Measurements from ENCODE around the gene WDR26.
A peak's percentile ranks its signal among the peaks of the same experiment; 100 is the strongest.

The WDR26 gene

DNA sequence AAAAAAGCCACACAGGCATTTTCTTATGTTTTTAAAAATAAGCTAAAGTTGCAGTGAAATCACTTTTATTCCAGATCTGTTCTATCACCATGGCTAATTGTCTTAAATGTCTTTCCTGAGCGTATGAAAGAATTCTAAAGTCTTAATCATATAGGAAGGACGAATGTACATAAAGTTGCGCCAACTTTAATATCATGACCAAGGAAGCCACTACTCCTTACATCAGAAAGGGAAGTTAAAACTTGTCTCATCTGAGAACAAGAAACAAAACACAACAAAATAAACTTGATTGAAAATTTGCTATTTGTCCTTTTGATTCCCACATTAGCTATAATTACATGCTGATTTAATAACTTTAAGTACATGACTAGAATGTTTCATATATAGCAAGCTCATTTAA lies 51.4 kb downstream of the WDR26 start:
- Histone ChIP-seq H3K9me3 (ENCODE audit: control insufficient read depth, low read length) (no peaks in the 10 kb centered on the region), H3K4me3 (ENCODE audit: low read length) (no peak overlapping the region), H3K4me1 (ENCODE audit: control insufficient read depth, insufficient read depth, low read length) (no peaks in the 10 kb centered on the region), H3K27me3 (ENCODE audit: control insufficient read depth, insufficient read depth, low read length) (no peaks in the 10 kb centered on the region), H3K36me3 (ENCODE audit: control insufficient read depth, insufficient read depth, low read length) (peaks cover 5% of the 10 kb centered on the region), H3K9ac (ENCODE audit: low read length) (no peak overlapping the region)

DNA sequence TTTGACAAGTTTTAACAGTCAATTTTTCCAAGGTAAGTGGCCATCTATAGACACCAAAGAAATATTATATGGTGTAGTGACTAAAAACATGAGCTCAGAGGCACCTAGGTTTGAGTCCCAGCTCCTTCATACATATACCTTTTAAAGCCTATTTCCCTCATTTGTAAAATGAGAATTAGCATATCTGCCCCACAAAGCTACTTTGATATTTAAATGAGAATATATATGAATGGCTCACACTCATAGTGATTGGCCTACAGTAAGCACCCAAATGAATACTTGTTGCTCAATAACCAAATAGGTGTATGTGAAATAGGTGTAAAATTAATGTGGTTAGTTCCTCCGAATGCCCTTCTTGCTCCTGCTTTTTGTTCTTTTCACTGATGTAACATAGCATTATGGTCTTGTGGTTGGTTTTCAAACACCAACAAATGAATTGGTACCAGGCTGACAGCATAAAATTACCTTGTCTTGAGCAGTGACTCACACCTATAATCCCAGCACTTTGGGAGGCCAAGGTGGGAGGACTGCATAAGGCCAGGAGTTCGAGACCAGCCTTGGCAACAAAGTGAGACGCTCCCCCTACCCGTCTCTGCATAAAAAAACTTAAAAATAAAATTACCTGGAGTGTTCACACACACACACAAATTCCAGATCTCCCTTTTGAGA lies 52.6 kb downstream of the WDR26 start:
- Histone ChIP-seq H3K9me3 (ENCODE audit: control insufficient read depth, low read length) (no peaks in the 10 kb centered on the region), H3K4me3 (ENCODE audit: low read length) (no peak overlapping the region), H3K27me3 (ENCODE audit: control insufficient read depth, insufficient read depth, low read length) (no peaks in the 10 kb centered on the region), H3K9ac (ENCODE audit: low read length) (no peak overlapping the region), H3K4me1 (ENCODE audit: control insufficient read depth, insufficient read depth, low read length) (no peaks in the 10 kb centered on the region), H3K36me3 (ENCODE audit: control insufficient read depth, insufficient read depth, low read length) (peaks cover 5% of the 10 kb centered on the region)

DNA sequence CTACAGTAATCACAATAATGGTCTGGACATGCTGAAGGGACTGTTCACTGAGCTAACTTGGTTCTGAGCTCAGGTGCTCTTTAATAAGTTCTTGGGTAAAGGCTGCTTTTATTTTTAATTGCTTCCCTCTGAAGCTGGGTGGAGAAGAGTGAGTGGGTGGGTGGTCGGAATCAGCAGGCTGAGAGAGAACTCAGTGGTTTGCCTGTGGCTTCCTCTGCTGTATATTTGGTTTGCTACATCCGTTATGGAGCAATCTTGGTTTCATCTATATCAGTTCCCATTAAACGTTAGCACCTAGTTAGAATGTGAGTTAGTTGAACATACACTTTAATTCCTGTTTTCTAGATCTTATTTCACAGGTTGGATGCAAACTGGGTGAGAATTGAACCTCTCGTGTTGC lies 54.6 kb downstream of the WDR26 start:
- no peak overlapping the region for H3K4me3 ChIP-seq (ENCODE audit: low read length)
- H3K36me3 ChIP-seq (ENCODE audit: control insufficient read depth, insufficient read depth, low read length), result peaks cover 5% of the 10 kb centered on the region
- no peaks in the 10 kb centered on the region for H3K27me3 ChIP-seq (ENCODE audit: control insufficient read depth, insufficient read depth, low read length)
- H3K9me3 ChIP-seq (ENCODE audit: control insufficient read depth, low read length), result no peaks in the 10 kb centered on the region
- no peak overlapping the region for H3K9ac ChIP-seq (ENCODE audit: low read length)
- no peaks in the 10 kb centered on the region for H3K4me1 ChIP-seq (ENCODE audit: control insufficient read depth, insufficient read depth, low read length)

DNA sequence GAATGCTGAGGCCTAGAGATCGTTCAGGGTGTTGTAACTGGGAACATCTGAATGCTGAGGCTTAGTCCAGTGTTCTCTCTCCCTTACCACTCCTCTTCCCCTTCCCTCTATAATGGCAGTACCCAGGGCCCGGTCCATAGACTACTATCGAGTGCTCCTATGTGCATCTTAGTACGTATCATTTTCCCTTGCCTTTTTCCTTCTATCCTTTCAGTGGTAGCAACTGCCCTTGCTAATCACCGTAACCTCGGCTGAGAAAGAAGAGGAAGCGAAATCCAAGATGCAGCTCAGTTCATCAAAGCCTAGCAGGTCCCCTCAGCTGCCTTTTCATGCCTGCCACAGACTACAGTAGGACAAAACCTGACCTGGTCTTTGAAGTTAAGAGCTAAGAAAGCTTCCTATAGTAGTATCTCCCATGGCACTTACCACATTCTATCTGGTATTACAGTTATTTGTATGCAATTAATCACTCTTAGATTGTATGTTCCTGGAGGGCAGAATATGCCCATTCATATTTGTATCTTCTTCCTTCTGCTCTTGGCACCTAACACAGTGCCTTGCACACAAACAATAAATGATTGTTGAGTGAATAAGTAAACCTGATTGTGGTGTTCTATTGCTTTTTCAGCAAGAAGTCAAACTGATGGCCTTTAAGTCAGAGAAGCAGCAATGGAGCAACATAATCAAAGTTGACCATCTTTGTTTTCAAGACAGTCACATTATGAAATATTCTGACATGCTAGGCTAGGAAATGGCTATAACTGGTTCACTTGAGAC lies 55.6 kb downstream of the WDR26 start:
- Histone ChIP-seq H3K4me3 (ENCODE audit: low read length) (no peak overlapping the region), H3K9ac (ENCODE audit: low read length) (no peak overlapping the region), H3K27me3 (ENCODE audit: control insufficient read depth, insufficient read depth, low read length) (no peaks in the 10 kb centered on the region), H3K9me3 (ENCODE audit: control insufficient read depth, low read length) (no peaks in the 10 kb centered on the region), H3K36me3 (ENCODE audit: control insufficient read depth, insufficient read depth, low read length) (peaks cover 5% of the 10 kb centered on the region), H3K4me1 (ENCODE audit: control insufficient read depth, insufficient read depth, low read length) (no peaks in the 10 kb centered on the region)

DNA sequence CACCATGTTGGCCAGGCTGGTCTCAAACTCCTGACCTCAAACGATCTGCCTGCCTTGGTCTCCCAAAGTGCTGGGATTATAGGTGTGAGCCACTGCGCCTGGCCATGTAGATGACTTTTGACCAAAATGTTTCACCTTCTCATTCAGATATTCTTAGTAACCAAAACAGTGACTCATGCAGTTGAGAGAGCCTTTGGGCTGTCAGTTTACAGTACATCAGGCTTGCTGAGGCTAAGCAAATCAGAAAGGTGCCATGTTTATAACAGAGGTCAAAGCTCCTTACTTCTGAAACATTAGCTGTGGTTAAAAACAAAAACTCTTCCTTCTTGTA lies 57.0 kb downstream of the WDR26 start:
- no peak overlapping the region for H3K4me3 ChIP-seq (ENCODE audit: low read length)
- H3K36me3 ChIP-seq (ENCODE audit: control insufficient read depth, insufficient read depth, low read length), result peaks cover 5% of the 10 kb centered on the region
- H3K27me3 ChIP-seq (ENCODE audit: control insufficient read depth, insufficient read depth, low read length), result no peaks in the 10 kb centered on the region
- no peak overlapping the region for H3K9ac ChIP-seq (ENCODE audit: low read length)
- no peaks in the 10 kb centered on the region for H3K4me1 ChIP-seq (ENCODE audit: control insufficient read depth, insufficient read depth, low read length)
- H3K9me3 ChIP-seq (ENCODE audit: control insufficient read depth, low read length), result no peaks in the 10 kb centered on the region

DNA sequence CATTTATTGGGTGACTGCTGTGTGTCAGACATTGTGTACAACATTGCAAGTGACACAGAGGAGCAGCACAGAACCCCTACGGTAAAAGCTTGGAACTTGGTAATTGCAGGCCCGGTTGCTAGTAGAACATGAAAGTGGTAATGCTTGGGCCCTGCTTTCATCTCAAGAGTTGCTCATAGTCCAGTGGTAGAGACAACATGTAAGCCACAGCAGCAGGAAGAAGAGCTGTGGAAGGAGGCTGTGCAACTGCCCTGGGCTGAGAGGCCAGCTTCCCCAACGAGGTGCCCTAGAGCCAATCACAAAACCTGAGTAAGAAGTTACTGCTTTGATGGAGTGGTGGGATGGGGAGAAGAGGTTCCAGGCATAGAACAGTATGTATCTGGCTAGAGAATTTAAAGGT lies 59.5 kb downstream of the WDR26 start:
- Histone ChIP-seq H3K27me3 (ENCODE audit: control insufficient read depth, insufficient read depth, low read length) (no peaks in the 10 kb centered on the region), H3K36me3 (ENCODE audit: control insufficient read depth, insufficient read depth, low read length) (peaks cover 5% of the 10 kb centered on the region), H3K9ac (ENCODE audit: low read length) (no peak overlapping the region), H3K9me3 (ENCODE audit: control insufficient read depth, low read length) (no peaks in the 10 kb centered on the region), H3K4me1 (ENCODE audit: control insufficient read depth, insufficient read depth, low read length) (no peaks in the 10 kb centered on the region), H3K4me3 (ENCODE audit: low read length) (no peak overlapping the region)

DNA sequence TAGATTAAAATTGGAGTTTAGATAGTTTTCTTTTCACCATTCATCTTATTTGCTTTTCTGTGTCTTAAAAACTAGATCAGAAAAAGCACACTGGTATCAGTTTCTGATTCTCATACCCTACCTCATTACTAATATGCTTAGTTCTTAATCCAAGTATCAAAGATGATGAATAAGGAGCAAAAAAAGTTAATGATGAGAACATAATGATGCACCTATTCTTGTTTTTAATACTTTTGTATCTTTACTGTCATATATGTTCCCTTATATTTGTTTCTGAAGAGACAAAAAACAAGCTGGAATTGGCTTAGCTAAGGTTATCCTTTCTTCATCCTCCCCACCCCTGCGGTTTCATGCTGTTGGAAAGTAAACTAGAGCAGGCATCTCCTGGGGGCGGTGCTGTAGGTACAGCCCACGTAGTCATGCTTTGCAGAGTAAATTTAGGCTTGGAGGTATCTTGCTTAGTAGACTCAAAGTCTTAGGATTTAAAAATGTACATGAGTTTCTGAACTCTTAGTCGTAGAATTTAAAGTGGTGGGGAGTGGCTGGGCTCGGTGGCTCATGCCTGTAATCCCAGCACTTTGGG lies 61.5 kb downstream of the WDR26 start:
- Histone ChIP-seq H3K9ac (ENCODE audit: low read length) (no peak overlapping the region), H3K4me1 (ENCODE audit: control insufficient read depth, insufficient read depth, low read length) (no peaks in the 10 kb centered on the region), H3K27me3 (ENCODE audit: control insufficient read depth, insufficient read depth, low read length) (no peaks in the 10 kb centered on the region), H3K9me3 (ENCODE audit: control insufficient read depth, low read length) (no peaks in the 10 kb centered on the region), H3K36me3 (ENCODE audit: control insufficient read depth, insufficient read depth, low read length) (no peaks in the 10 kb centered on the region), H3K4me3 (ENCODE audit: low read length) (no peak overlapping the region)

DNA sequence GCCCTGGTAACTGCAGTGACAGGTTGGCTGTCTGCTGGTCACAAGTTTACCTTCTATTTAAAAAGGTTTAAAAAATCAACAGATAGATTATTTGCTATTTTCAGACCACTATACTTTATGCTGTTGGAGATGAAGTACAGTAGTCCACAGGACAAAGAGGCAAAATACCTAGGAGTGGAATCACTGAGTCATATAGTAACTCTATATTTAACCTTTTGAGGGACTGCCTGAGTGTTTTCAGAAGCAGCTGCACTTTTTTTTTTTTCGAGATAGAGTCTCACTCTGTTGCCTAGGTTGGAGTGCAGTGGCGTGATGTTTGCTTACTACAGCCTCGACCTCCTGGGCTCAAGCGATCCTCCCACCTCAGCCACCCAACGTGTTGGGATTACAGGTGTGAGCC lies 66.2 kb downstream of the WDR26 start:
- Histone ChIP-seq H3K4me1 (ENCODE audit: control insufficient read depth, insufficient read depth, low read length) (no peaks in the 10 kb centered on the region), H3K27me3 (ENCODE audit: control insufficient read depth, insufficient read depth, low read length) (no peaks in the 10 kb centered on the region), H3K9ac (ENCODE audit: low read length) (no peak overlapping the region), H3K4me3 (ENCODE audit: low read length) (no peak overlapping the region), H3K36me3 (ENCODE audit: control insufficient read depth, insufficient read depth, low read length) (peaks cover 8% of the 10 kb centered on the region), H3K9me3 (ENCODE audit: control insufficient read depth, low read length) (no peaks in the 10 kb centered on the region)

DNA sequence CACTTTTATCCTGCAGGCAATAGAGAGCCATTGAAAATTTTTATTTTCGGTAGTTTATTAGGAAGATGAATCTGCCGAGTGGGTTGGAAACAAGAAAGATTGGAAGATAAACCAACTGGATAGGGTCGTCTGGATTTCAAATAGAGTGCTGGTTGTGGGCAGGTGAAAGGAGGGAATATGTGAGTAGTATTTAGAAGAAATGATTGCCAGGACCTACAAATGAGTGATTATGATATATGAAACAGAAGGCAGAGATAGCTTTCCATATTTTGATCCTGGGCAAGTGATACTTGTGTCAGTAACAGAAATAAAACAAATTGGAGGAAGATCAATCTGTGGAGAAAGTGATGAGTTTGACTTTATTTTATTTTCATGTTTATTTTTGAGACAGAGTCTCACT lies 75.4 kb downstream of the WDR26 start:
- Histone ChIP-seq H3K36me3 (ENCODE audit: control insufficient read depth, insufficient read depth, low read length) (no peaks in the 10 kb centered on the region), H3K4me3 (ENCODE audit: low read length) (no peak overlapping the region), H3K4me1 (ENCODE audit: control insufficient read depth, insufficient read depth, low read length) (peaks cover 16% of the 10 kb centered on the region), H3K27me3 (ENCODE audit: control insufficient read depth, insufficient read depth, low read length) (no peaks in the 10 kb centered on the region), H3K9ac (ENCODE audit: low read length) (no peak overlapping the region), H3K9me3 (ENCODE audit: control insufficient read depth, low read length) (no peaks in the 10 kb centered on the region)

DNA sequence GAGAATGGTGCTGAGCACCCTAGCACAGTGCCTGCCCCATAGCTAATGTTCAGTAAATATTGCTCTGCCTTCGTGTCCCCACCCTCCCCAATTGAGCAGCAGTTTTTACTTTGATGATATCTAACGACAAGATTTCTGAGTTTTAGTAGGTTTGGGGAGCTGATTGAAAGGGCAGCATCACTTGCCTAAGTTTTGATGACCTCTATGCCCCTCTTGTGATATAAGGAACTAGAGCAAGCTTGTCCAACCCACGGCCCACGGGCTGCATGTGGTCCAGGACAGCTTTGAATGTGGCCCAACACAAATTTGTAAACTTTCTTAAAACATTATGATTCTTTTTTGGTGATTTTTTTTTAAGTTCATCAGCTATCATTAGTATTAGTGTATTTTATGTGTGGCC lies 76.4 kb downstream of the WDR26 start:
- peaks cover 16% of the 10 kb centered on the region for H3K4me1 ChIP-seq (ENCODE audit: control insufficient read depth, insufficient read depth, low read length)
- no peaks in the 10 kb centered on the region for H3K9me3 ChIP-seq (ENCODE audit: control insufficient read depth, low read length)
- H3K9ac ChIP-seq (ENCODE audit: low read length), result peak overlapping the region; percentile 82
- H3K4me3 ChIP-seq (ENCODE audit: low read length), result peak overlapping the region; percentile 4
- no peaks in the 10 kb centered on the region for H3K27me3 ChIP-seq (ENCODE audit: control insufficient read depth, insufficient read depth, low read length)
- no peaks in the 10 kb centered on the region for H3K36me3 ChIP-seq (ENCODE audit: control insufficient read depth, insufficient read depth, low read length)

DNA sequence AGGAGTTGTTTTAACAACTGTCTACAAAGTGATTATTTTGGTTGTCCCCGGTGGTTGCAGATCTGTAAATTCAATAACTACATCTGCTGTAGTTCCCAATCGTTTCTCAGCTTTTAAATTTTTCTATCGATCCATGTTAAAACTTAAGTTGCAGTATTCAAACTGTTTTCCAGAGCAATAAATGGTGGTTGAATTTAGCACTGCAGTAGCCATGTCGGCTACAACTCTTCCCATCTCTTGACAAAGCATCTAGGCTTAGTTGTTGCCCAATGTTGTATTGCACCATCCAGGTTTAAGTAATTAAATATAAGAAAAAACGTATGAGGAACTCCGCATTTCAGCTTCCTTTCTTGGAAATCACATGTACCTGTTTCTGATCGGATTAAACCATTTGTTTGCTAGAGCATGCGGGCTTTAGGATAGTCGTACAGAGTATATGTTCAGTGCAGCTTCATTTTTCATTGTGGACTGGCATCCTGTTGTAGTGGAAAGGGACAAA lies 76.9 kb downstream of the WDR26 start:
- peaks cover 16% of the 10 kb centered on the region for H3K4me1 ChIP-seq (ENCODE audit: control insufficient read depth, insufficient read depth, low read length)
- no peaks in the 10 kb centered on the region for H3K9me3 ChIP-seq (ENCODE audit: control insufficient read depth, low read length)
- peak overlapping the region; percentile 82 for H3K9ac ChIP-seq (ENCODE audit: low read length)
- H3K4me3 ChIP-seq (ENCODE audit: low read length), result peak overlapping the region; percentile 56
- no peaks in the 10 kb centered on the region for H3K36me3 ChIP-seq (ENCODE audit: control insufficient read depth, insufficient read depth, low read length)
- no peaks in the 10 kb centered on the region for H3K27me3 ChIP-seq (ENCODE audit: control insufficient read depth, insufficient read depth, low read length)

Data from mucosa of stomach (tissue), 1 donor.